HepG2 (cell line): ENCODE data around the gene HNRNPF. TPM values are rescaled to one million over a fixed set of nuclear protein-coding genes. Genes with fewer than 3 reads are reported as not detected.
A peak's percentile ranks its signal among the peaks of the same experiment; 100 is the strongest.

Experiments
- AFF4 ChIP-seq: sonication (generic); formaldehyde crosslinking; IDR thresholded peaks from 2 replicates; pipeline ENCODE4 v1.4.0; 2020; ENCODE audit warnings: missing genetic modification reagents
- CBFB ChIP-seq: sonication (generic); formaldehyde crosslinking; IDR thresholded peaks from 2 replicates; pipeline ENCODE4 v1.4.0; 2020; ENCODE audit warnings: missing genetic modification reagents
- DMAP1 ChIP-seq: IDR thresholded peaks from 2 replicates; pipeline ENCODE4 v1.6.1; 2016
- GMEB1 ChIP-seq: sonication (generic); formaldehyde crosslinking; IDR thresholded peaks from 2 replicates; pipeline ENCODE4 v1.5.1; 2020; ENCODE audit warnings: missing genetic modification reagents, mild to moderate bottlenecking, borderline replicate concordance
- GPN1 ChIP-seq: sonication (generic); formaldehyde crosslinking; IDR thresholded peaks from 2 replicates; pipeline ENCODE4 v1.5.1; 2020; ENCODE audit warnings: missing genetic modification reagents, borderline replicate concordance
- GTF2F1 ChIP-seq: fragments of 150-350 bp; IDR thresholded peaks from 2 replicates; pipeline ENCODE4 v1.6.1; 2014; ENCODE audit warnings: low read length
- NONO ChIP-seq, 2 experiments: fragments of 450-650 bp in 1 of 2; sonication (generic) in 1 of 2; formaldehyde crosslinking in 1 of 2; IDR thresholded peaks in 1 of 2; conservative IDR thresholded peaks in 1 of 2; 2 replicates each; pipeline versions ENCODE4 v1.6.1 to v1.8.0; 2017 to 2022; ENCODE audit warnings: mild to moderate bottlenecking in 1 of 2, missing genetic modification reagents in 1 of 2, moderate library complexity in 1 of 2
- NR2F6 ChIP-seq, 2 experiments: IDR thresholded peaks; 2 replicates each; pipeline ENCODE4 v1.6.1; 2016; ENCODE audit warnings: antibody characterized with exemption in 1 of 2, mild to moderate bottlenecking in 1 of 2
- PHF21A ChIP-seq: sonication (generic); formaldehyde crosslinking; IDR thresholded peaks from 2 replicates; pipeline ENCODE4 v1.5.0; 2020; ENCODE audit warnings: mild to moderate bottlenecking, missing genetic modification reagents
- REPIN1 ChIP-seq: sonication (generic); formaldehyde crosslinking; IDR thresholded peaks from 2 replicates; pipeline ENCODE4 v1.8.0; 2022; ENCODE audit warnings: missing genetic modification reagents, low read depth, mild to moderate bottlenecking, borderline replicate concordance
- SALL1 ChIP-seq: sonication (generic); formaldehyde crosslinking; IDR thresholded peaks from 2 replicates; pipeline ENCODE4 v1.8.0; 2022; ENCODE audit warnings: mild to moderate bottlenecking, missing genetic modification reagents
- SKI ChIP-seq: fragments of 450-650 bp; IDR thresholded peaks from one replicate; pipeline ENCODE4 v1.6.1; 2018; ENCODE audit warnings: mild to moderate bottlenecking; ENCODE audit not compliant: partially characterized antibody
- SOX5 ChIP-seq: IDR thresholded peaks from 2 replicates; pipeline ENCODE4 v1.6.1; 2016; ENCODE audit warnings: borderline replicate concordance
- SSRP1 ChIP-seq: IDR thresholded peaks from 2 replicates; pipeline ENCODE4 v1.6.1; 2016; ENCODE audit warnings: control low read depth
- TFDP2 ChIP-seq: sonication (generic); formaldehyde crosslinking; IDR thresholded peaks from 2 replicates; pipeline ENCODE4 v1.4.0; 2020; ENCODE audit warnings: missing genetic modification reagents
- THRA ChIP-seq: sonication (generic); formaldehyde crosslinking; IDR thresholded peaks from 2 replicates; pipeline ENCODE4 v1.4.0; 2020; ENCODE audit warnings: missing genetic modification reagents, borderline replicate concordance
- ZHX1 ChIP-seq: sonication (generic); formaldehyde crosslinking; IDR thresholded peaks from 2 replicates; pipeline ENCODE4 v1.8.1; 2022; ENCODE audit warnings: low read depth, mild to moderate bottlenecking, missing genetic modification reagents
- polyA plus RNA-seq, 8 experiments: library from polyadenylated mRNA; depleted of rRNA in 3 of 8; stranded (reverse) in 7 of 8; unstranded in 1 of 8; fragments of >200 nt; fragmentation: Illumina TruSeq in 4 of 8; extraction: Trizol in 4 of 8; gene quantifications; 2 replicates each; pipeline versions ENCODE4 v1.2.1 to v1.2.3, GENCODE V29; 2011 to 2016; ENCODE audit warnings: low read depth in 4 of 8, missing spikeins in 1 of 8, mixed read lengths in 1 of 8; ENCODE audit not compliant: insufficient read depth in 1 of 8
- total RNA-seq, 5 experiments: library from RNA; depleted of rRNA; stranded (reverse); fragments of >200 nt; fragmentation: Illumina TruSeq; extraction: Trizol; gene quantifications; 2 replicates each; pipeline ENCODE4 v1.2.3, GENCODE V29; 2016; ENCODE audit warnings: low read depth in 1 of 5

HNRNPF gene
- total and polyA plus RNA-seq, 2 of the 13 experiments (the other 11 are each of a cell fraction or from before 2014, with no cell fraction given): 166 to 308 TPM

GRCh38 chr10:43417950-43418768, 9.2 kb upstream of the HNRNPF start (continued):
- TF ChIP-seq ZHX1 (CRISPR knock-in tag) (no peak), GTF2F1 (no peak), THRA (CRISPR knock-in tag) (peak; percentile 89; the same call in 1 of the 2 replicates), DMAP1 (peak; percentile 67; the same call in 1 of the 2 replicates), SOX5 (CRISPR knock-in tag) (peak; percentile 93), AFF4 (CRISPR knock-in tag) (0 out of 2 replicates have a peak, but pooled peaks have one; percentile 39), TFDP2 (CRISPR knock-in tag) (peak; percentile 54; the same call in 1 of the 2 replicates), SALL1 (CRISPR knock-in tag) (peak; percentile 61), GPN1 (CRISPR knock-in tag) (no peak), NR2F6 (IDR thresholded peaks at IDR 0.05) (peak; percentile 81), NR2F6 (CRISPR knock-in tag; IDR thresholded peaks at IDR 0.05) (peak; percentile 84), CBFB (CRISPR knock-in tag) (peak; percentile 100), GMEB1 (CRISPR knock-in tag) (peak; percentile 46; the same call in 1 of the 2 replicates), SKI (peak; percentile 32), SSRP1 (no peak), REPIN1 (CRISPR knock-in tag) (0 out of 2 replicates have a peak, but pooled peaks have one; percentile 38), PHF21A (peak; percentile 69; the same call in 1 of the 2 replicates), NONO (IDR thresholded peaks at IDR 0.05) (no peak), NONO (CRISPR knock-in tag; conservative IDR thresholded peaks at IDR 0.05) (0 out of 2 replicates have a peak, but pooled peaks have one; percentile 31)
